HG02798 (cell line): ENCODE results near the gene C12orf75.
"Not testable (repeated sequence)": the region's sequence is repeated elsewhere in the genome, so short reads cannot be mapped to it uniquely, and the experiment has no call there.

Source experiments
- ATAC-seq: cut with Tn5 transposase; IDR thresholded peaks from one replicate; pipeline ENCODE4 v1.9.1; 2021; ENCODE audit warnings: mild to moderate bottlenecking; ENCODE audit not compliant: unreplicated experiment, poor library complexity

Gene C12orf75

GRCh38 chr12:105365231-105365630 is 34.7 kb downstream of the C12orf75 start:
- ATAC-seq = no peak

- no peak for ATAC-seq
These were observed 37.7 kb downstream of the C12orf75 start for GRCh38 chr12:105368047-105368646.

- no peak for ATAC-seq
These were observed 38.5 kb downstream of the C12orf75 start for GRCh38 chr12:105369014-105369413.

- ATAC-seq = no peak
These were observed 43.8 kb downstream of the C12orf75 start for GRCh38 chr12:105374303-105374702.

GRCh38 chr12:105377077-105377476 is 46.6 kb downstream of the C12orf75 start:
- no peak for ATAC-seq

- ATAC-seq = no peak
These were observed 48.4 kb downstream of the C12orf75 start for GRCh38 chr12:105378911-105379310.

- no peak for ATAC-seq
These were observed 52.5 kb downstream of the C12orf75 start for GRCh38 chr12:105382771-105383622.

GRCh38 chr12:105384220-105384619 is 53.7 kb downstream of the C12orf75 start:
- no peak for ATAC-seq

GRCh38 chr12:105384916-105385535 is 54.5 kb downstream of the C12orf75 start:
- no peak for ATAC-seq

- ATAC-seq = no peak
These were observed 55.9 kb downstream of the C12orf75 start for GRCh38 chr12:105386431-105386830.

- no peak for ATAC-seq
These were observed 60.7 kb downstream of the C12orf75 start for GRCh38 chr12:105391231-105391630.

- no peak for ATAC-seq
These were observed 63.1 kb downstream of the C12orf75 start for GRCh38 chr12:105393587-105393986.

GRCh38 chr12:105396024-105396423 is 65.5 kb downstream of the C12orf75 start:
- ATAC-seq = no peak

GRCh38 chr12:105396983-105397382 is 66.5 kb downstream of the C12orf75 start:
- no peak for ATAC-seq

GRCh38 chr12:105398930-105399329 is 68.4 kb downstream of the C12orf75 start:
- ATAC-seq = no peak

- no peak for ATAC-seq
These were observed 69.1 kb downstream of the C12orf75 start for GRCh38 chr12:105399428-105400081.

GRCh38 chr12:105400227-105400626 is 69.7 kb downstream of the C12orf75 start:
- no peak for ATAC-seq

GRCh38 chr12:105401198-105401597 is 70.7 kb downstream of the C12orf75 start:
- ATAC-seq = no peak

- ATAC-seq = no peak
These were observed 71.9 kb downstream of the C12orf75 start for GRCh38 chr12:105402366-105402765.

GRCh38 chr12:105403095-105403494 is 72.6 kb downstream of the C12orf75 start:
- no peak for ATAC-seq

- not testable (repeated sequence) for ATAC-seq
These were observed 73.6 kb downstream of the C12orf75 start for GRCh38 chr12:105404134-105404533.
